COLO668 (cell line): Measurements from ENCODE around the gene JUNB.
"Not testable (repeated sequence)": the region's sequence is repeated elsewhere in the genome, so short reads cannot be mapped to it uniquely, and the experiment has no call there.

Source experiments
- DNase-seq: peaks from one replicate; lab custom pipeline; 2025; ENCODE audit not compliant: unreplicated experiment; lab: John Stamatoyannopoulos, UW

Gene JUNB

GRCh38 chr19:12802267-12803106 lies 11.2 kb downstream of the JUNB start:
- DNase-seq = no peak

- no peak for DNase-seq
Measured at GRCh38 chr19:12804051-12804450, 12.8 kb downstream of the JUNB start.

GRCh38 chr19:12806242-12807081 lies 15.2 kb downstream of the JUNB start, which contains the start of gene RNASEH2A:
TSS of gene RNASEH2A (plus strand) at chr19:12806584. CDS start at chr19:12806674, 90 bp downstream.
- peak; percentile 94 for DNase-seq

GRCh38 chr19:12815088-12815487 lies 23.8 kb downstream of the JUNB start:
- no peak for DNase-seq

GRCh38 chr19:12817188-12817587 lies 25.9 kb downstream of the JUNB start:
- not testable (repeated sequence) for DNase-seq

- DNase-seq = not testable (repeated sequence)
Measured at GRCh38 chr19:12817810-12818209, 26.5 kb downstream of the JUNB start.

GRCh38 chr19:12821761-12822160 lies 30.5 kb downstream of the JUNB start:
- DNase-seq = no peak

- peak; percentile 40 for DNase-seq
Measured at GRCh38 chr19:12825254-12826131, 34.2 kb downstream of the JUNB start.

- peak; percentile 74 for DNase-seq
Measured at GRCh38 chr19:12828494-12828893, 37.2 kb downstream of the JUNB start.

- DNase-seq = no peak
Measured at GRCh38 chr19:12833418-12833737, 42.1 kb downstream of the JUNB start.

- peak; percentile 72 for DNase-seq
Measured at GRCh38 chr19:12833738-12834565, 42.7 kb downstream of the JUNB start.

- peak; percentile 31 for DNase-seq
Measured at GRCh38 chr19:12834566-12834943, 43.3 kb downstream of the JUNB start, which contains the start of gene RTBDN. TSS of gene RTBDN (minus strand) at chr19:12834579. CDS start at chr19:12829979, 4,600 bp downstream.

GRCh38 chr19:12834976-12835757 lies 43.9 kb downstream of the JUNB start:
- DNase-seq = peak; percentile 85

- no peak for DNase-seq
Measured at GRCh38 chr19:12836529-12836863, 45.2 kb downstream of the JUNB start.

- DNase-seq = no peak
Measured at GRCh38 chr19:12837225-12837624, 45.9 kb downstream of the JUNB start.

- DNase-seq = peak; percentile 87
Measured at GRCh38 chr19:12838182-12838885, 47.0 kb downstream of the JUNB start, which contains the start of gene MAST1. TSS of gene MAST1 (plus strand) at chr19:12838515. CDS start at chr19:12838573, 58 bp downstream.

GRCh38 chr19:12838886-12839756 lies 47.8 kb downstream of the JUNB start:
- peak; percentile 61 for DNase-seq
